ENCODE data around the gene SDK1. TPM values are rescaled to one million over a fixed set of nuclear protein-coding genes. Genes with fewer than 3 reads are reported as not detected.

Gene SDK1
- total and polyA plus RNA-seq, 4 donors: 0.12 to 0.47 (median 0.36) TPM

DNA sequence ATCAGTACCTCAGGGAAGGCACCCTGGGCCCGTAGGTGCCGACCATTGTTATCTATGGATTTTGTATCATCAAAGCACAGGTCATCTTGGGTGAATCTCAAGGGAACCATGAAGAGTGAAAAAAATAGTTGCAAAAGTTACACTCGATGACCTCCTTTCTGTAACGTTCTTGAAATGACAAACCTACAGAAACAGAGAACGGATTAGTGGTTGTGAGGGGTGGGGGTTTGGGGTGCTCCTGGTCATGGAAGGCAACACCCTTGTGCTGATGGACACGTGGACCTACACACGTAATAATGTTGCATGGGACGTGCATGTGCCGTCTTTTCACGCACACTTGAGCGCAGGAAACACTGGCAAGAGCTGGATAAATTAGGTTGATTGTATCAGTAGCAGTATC lies 655.9 kb downstream of the SDK1 start:
- WGBS: 90% methylated on average over 11 of the region's 11 CpGs
- Histone ChIP-seq H3K9ac (ENCODE audit: low read depth in 1 of 2, low read length in 2 of 2) (no peak overlapping the region), H3K27ac (ENCODE audit: low read depth in 1 of 2, low read length in 2 of 2) (no peak overlapping the region), H3K36me3 (ENCODE audit: control insufficient read depth in 4 of 4, insufficient read depth in 3 of 4, low read depth in 1 of 4, low read length in 3 of 4) (no peaks in the 10 kb centered on the region), H3K4me1 (ENCODE audit: control insufficient read depth in 4 of 4, insufficient read depth in 4 of 4, low read length in 3 of 4) (no peaks in the 10 kb centered on the region), H3K4me3 (ENCODE audit: low read depth in 1 of 3, low read length in 3 of 3) (no peak overlapping the region), H3K27me3 (ENCODE audit: control insufficient read depth in 4 of 4, insufficient read depth in 4 of 4, low read length in 3 of 4) (no peaks in the 10 kb centered on the region), H3K9me3 (ENCODE audit: control insufficient read depth in 4 of 4, low read length in 3 of 4) (no peaks in the 10 kb centered on the region)
- TF ChIP-seq, protein P1, sequence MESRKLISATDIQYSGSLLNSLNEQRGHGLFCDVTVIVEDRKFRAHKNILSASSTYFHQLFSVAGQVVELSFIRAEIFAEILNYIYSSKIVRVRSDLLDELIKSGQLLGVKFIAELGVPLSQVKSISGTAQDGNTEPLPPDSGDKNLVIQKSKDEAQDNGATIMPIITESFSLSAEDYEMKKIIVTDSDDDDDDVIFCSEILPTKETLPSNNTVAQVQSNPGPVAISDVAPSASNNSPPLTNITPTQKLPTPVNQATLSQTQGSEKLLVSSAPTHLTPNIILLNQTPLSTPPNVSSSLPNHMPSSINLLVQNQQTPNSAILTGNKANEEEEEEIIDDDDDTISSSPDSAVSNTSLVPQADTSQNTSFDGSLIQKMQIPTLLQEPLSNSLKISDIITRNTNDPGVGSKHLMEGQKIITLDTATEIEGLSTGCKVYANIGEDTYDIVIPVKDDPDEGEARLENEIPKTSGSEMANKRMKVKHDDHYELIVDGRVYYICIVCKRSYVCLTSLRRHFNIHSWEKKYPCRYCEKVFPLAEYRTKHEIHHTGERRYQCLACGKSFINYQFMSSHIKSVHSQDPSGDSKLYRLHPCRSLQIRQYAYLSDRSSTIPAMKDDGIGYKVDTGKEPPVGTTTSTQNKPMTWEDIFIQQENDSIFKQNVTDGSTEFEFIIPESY (IDR thresholded peaks at IDR 0.05): no peak
- TF ChIP-seq TAF1 (conservative IDR thresholded peaks at IDR 0.05) (no peak), FOXA1 (IDR thresholded peaks at IDR 0.05) (no peak), EGR1 (IDR thresholded peaks at IDR 0.05; ENCODE audit: low read depth in 2 of 2) (no peak), HNF4G (IDR thresholded peaks at IDR 0.05) (no peak), SP1 (IDR thresholded peaks at IDR 0.05) (no peak), RAD21 (IDR thresholded peaks at IDR 0.05) (no peak)
- TF ChIP-seq, protein P2, sequence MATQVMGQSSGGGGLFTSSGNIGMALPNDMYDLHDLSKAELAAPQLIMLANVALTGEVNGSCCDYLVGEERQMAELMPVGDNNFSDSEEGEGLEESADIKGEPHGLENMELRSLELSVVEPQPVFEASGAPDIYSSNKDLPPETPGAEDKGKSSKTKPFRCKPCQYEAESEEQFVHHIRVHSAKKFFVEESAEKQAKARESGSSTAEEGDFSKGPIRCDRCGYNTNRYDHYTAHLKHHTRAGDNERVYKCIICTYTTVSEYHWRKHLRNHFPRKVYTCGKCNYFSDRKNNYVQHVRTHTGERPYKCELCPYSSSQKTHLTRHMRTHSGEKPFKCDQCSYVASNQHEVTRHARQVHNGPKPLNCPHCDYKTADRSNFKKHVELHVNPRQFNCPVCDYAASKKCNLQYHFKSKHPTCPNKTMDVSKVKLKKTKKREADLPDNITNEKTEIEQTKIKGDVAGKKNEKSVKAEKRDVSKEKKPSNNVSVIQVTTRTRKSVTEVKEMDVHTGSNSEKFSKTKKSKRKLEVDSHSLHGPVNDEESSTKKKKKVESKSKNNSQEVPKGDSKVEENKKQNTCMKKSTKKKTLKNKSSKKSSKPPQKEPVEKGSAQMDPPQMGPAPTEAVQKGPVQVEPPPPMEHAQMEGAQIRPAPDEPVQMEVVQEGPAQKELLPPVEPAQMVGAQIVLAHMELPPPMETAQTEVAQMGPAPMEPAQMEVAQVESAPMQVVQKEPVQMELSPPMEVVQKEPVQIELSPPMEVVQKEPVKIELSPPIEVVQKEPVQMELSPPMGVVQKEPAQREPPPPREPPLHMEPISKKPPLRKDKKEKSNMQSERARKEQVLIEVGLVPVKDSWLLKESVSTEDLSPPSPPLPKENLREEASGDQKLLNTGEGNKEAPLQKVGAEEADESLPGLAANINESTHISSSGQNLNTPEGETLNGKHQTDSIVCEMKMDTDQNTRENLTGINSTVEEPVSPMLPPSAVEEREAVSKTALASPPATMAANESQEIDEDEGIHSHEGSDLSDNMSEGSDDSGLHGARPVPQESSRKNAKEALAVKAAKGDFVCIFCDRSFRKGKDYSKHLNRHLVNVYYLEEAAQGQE (IDR thresholded peaks at IDR 0.05): no peak
- TF ChIP-seq, protein P3, sequence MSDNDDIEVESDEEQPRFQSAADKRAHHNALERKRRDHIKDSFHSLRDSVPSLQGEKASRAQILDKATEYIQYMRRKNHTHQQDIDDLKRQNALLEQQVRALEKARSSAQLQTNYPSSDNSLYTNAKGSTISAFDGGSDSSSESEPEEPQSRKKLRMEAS (IDR thresholded peaks at IDR 0.05): no peak
- TF ChIP-seq, protein P4, sequence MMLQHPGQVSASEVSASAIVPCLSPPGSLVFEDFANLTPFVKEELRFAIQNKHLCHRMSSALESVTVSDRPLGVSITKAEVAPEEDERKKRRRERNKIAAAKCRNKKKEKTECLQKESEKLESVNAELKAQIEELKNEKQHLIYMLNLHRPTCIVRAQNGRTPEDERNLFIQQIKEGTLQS (IDR thresholded peaks at IDR 0.05): no peak
- DNase-seq (ENCODE audit: low spot score): no peak

DNA sequence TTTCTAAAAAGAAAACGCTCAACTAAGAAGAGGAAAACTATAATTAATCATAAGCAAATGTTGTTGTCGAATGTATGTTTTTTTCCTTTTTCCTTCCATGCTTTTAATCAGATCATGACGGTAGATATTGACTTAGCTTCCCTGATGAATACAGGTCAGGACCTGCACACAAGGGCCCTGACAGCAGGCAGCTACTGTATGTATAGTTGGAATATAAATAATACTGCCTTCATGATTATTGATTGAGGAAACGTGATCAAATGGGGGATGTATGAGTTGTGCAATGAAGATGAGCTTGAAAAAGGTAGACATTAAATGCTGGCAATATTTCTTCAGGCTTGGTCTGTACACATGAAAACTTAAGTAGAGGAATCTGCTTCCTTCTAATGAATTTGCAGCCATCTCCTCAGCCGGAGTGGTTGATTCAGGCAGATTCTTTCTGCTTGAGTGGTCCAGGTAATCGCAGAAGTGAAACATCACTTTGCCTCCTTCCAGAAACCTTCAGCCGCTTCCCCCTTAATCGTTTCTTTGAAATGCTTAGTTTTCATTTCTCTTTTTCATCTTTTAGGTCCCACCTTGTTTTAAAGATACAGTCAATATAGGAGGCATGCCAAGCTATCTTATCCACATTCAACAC lies 656.5 kb downstream of the SDK1 start:
- no peak for DNase-seq (ENCODE audit: low spot score)
- 79% methylated on average over 8 of the region's 8 CpGs for WGBS
- H3K4me3 ChIP-seq (ENCODE audit: low read depth in 1 of 3, low read length in 3 of 3): no peak overlapping the region
- H3K36me3 ChIP-seq (ENCODE audit: control insufficient read depth in 4 of 4, insufficient read depth in 3 of 4, low read depth in 1 of 4, low read length in 3 of 4): no peaks in the 10 kb centered on the region
- no peak overlapping the region for H3K9ac ChIP-seq (ENCODE audit: low read depth in 1 of 2, low read length in 2 of 2)
- TF ChIP-seq, protein P4 (IDR thresholded peaks at IDR 0.05): no peak
- TF ChIP-seq RAD21 (IDR thresholded peaks at IDR 0.05) (no peak), GABPA (IDR thresholded peaks at IDR 0.05 in 1 of 2, conservative IDR thresholded peaks at IDR 0.05 in 1 of 2) (no peak), HNF4A (conservative IDR thresholded peaks at IDR 0.05) (no peak), FOXA2 (IDR thresholded peaks at IDR 0.05) (no peak)
- TF ChIP-seq, protein P3 (IDR thresholded peaks at IDR 0.05): no peak
- TF ChIP-seq, protein P2 (IDR thresholded peaks at IDR 0.05): no peak
- no peaks in the 10 kb centered on the region for H3K27me3 ChIP-seq (ENCODE audit: control insufficient read depth in 4 of 4, insufficient read depth in 4 of 4, low read length in 3 of 4)
- peaks cover 0 to 3% (median 0%) of the 10 kb centered on the region in 4 donors for H3K9me3 ChIP-seq (ENCODE audit: control insufficient read depth in 4 of 4, low read length in 3 of 4)
- H3K27ac ChIP-seq (ENCODE audit: low read depth in 1 of 2, low read length in 2 of 2): no peak overlapping the region
- no peaks in the 10 kb centered on the region for H3K4me1 ChIP-seq (ENCODE audit: control insufficient read depth in 4 of 4, insufficient read depth in 4 of 4, low read length in 3 of 4)

All from liver (tissue), 9 donors.